Right ventricle myocardium superior (tissue), 1 donor: ENCODE measurements around the gene HTRA2. TPM values are rescaled to one million over a fixed set of nuclear protein-coding genes. Genes with fewer than 3 reads are reported as not detected.
"Not testable (repeated sequence)": the region's sequence is repeated elsewhere in the genome, so short reads cannot be mapped to it uniquely, and the experiment has no call there.

Experiments used
- ATAC-seq: fragments of 200-7000 bp; cut with Tn5 transposase; one replicate; pipeline ENCODE4 v1.9.1; 2020; ENCODE audit warnings: mild to moderate bottlenecking; ENCODE audit not compliant: poor library complexity
- DNase-seq: peaks from one replicate; pipeline ENCODE4 v3.0.0-alpha.2; 2020
- intact Hi-C: fragments of 100-400 bp; cut with DNase I; formaldehyde crosslinking; loops from one replicate; pipeline ENCODE4 v1.11.2; 2022
- total RNA-seq: library from RNA; stranded (reverse); fragmentation: NEBNext Ultra II Directional; extraction: Animal tissue kit (Norgen Biotek cat#: 25700); gene quantifications from one replicate; pipeline ENCODE4 v1.2.1, GENCODE V29; 2021
- donor health status: DM: no; HTN: yes; CAD: no; lungs with severe emphysema.

Gene HTRA2
- total RNA-seq, 1 donor from 2014 or later: 28.5 TPM

- ATAC-seq: peak; percentile 90
- DNase-seq: peak; percentile 94
- intact Hi-C loops: no loop called here
Measured at GRCh38 chr2:74553892-74554819, 24.4 kb downstream of the HTRA2 start, which contains the start of the genes DOK1 and LOXL3. DOK1 (plus strand) TSS chr2:74554720; CDS start chr2:74554755, 35 bp downstream. LOXL3 (minus strand) TSS chr2:74553942; CDS start chr2:74552634, 1,308 bp downstream.

- DNase-seq: peak; percentile 73
- ATAC-seq: peak; percentile 45
- intact Hi-C loops: no loop called here
Measured at GRCh38 chr2:74554820-74555531, 25.2 kb downstream of the HTRA2 start.

- DNase-seq (peak; percentile 49), ATAC-seq (no peak)
- intact Hi-C loops: no loop called here
Measured at GRCh38 chr2:74555610-74556103, 25.9 kb downstream of the HTRA2 start.

GRCh38 chr2:74556159-74556558, 26.4 kb downstream of the HTRA2 start:
- DNase-seq (no peak), ATAC-seq (no peak)
- intact Hi-C loops: no loop called here

- ATAC-seq (no peak), DNase-seq (no peak)
- intact Hi-C loops: no loop called here
Measured at GRCh38 chr2:74556831-74557370, 27.2 kb downstream of the HTRA2 start.

GRCh38 chr2:74558284-74559230, 28.8 kb downstream of the HTRA2 start:
- intact Hi-C loops: no loop called here
- no peak for DNase-seq
- ATAC-seq: no peak

GRCh38 chr2:74559912-74560311, 30.2 kb downstream of the HTRA2 start:
- no peak for DNase-seq
- intact Hi-C loops: no loop called here
- no peak for ATAC-seq

- DNase-seq: no peak
- intact Hi-C loops: no loop called here
- no peak for ATAC-seq
Measured at GRCh38 chr2:74560591-74560990, 30.9 kb downstream of the HTRA2 start.

- DNase-seq, ATAC-seq, intact Hi-C loops: not testable (repeated sequence)
Measured at GRCh38 chr2:74561022-74561421, 31.3 kb downstream of the HTRA2 start.

GRCh38 chr2:74562126-74562775, 32.5 kb downstream of the HTRA2 start:
- intact Hi-C loops: no loop called here
- DNase-seq (no peak), ATAC-seq (no peak)

GRCh38 chr2:74564222-74564621, 34.5 kb downstream of the HTRA2 start:
- intact Hi-C loops: no loop called here
- ATAC-seq (no peak), DNase-seq (no peak)

- DNase-seq (no peak), ATAC-seq (no peak)
- intact Hi-C loops: no loop called here
Measured at GRCh38 chr2:74566076-74566753, 36.5 kb downstream of the HTRA2 start.

GRCh38 chr2:74566754-74567085, 37.0 kb downstream of the HTRA2 start:
- DNase-seq (no peak), ATAC-seq (no peak)
- intact Hi-C loops: no loop called here

- DNase-seq (no peak), ATAC-seq (no peak)
- intact Hi-C loops: no loop called here
Measured at GRCh38 chr2:74567881-74568280, 38.1 kb downstream of the HTRA2 start.

GRCh38 chr2:74569686-74570085, 40.0 kb downstream of the HTRA2 start:
- ATAC-seq (no peak), DNase-seq (no peak)
- intact Hi-C loops: no loop called here

GRCh38 chr2:74571058-74571457, 41.3 kb downstream of the HTRA2 start:
- no peak for DNase-seq
- intact Hi-C loops: no loop called here
- no peak for ATAC-seq

GRCh38 chr2:74572178-74572925, 42.6 kb downstream of the HTRA2 start:
- ATAC-seq (no peak), DNase-seq (no peak)
- intact Hi-C loops: no loop called here
